ENCODE data around the gene RALGAPA2.
A peak's percentile ranks its signal among the peaks of the same experiment; 100 is the strongest.

RALGAPA2 gene

GRCh38 chr20:20393207-20394120, 319.0 kb downstream of the RALGAPA2 start:
- DNase-seq: no peak

GRCh38 chr20:20391766-20392165, 320.7 kb downstream of the RALGAPA2 start:
- no peak for DNase-seq

DNA sequence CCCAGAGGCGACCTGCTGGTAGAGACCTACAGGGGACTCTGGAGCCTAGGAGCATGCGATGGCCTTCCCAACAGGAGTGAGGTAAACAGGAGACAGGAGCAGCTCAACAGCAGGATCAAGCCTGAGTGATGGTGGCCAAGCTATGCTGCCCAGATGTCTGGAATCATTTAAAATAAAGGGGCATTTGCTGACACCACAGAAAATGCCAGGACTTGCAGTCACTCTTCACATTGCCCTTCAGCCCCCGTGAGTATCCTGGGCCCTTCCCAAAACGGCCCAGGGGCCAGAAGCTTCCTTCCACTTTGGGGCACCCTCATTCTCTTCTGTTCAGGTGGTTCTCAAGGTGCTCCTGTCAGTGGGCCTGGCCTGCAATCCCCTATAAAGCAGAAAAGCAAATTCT, 321.3 kb downstream of the RALGAPA2 start:
- no peak for DNase-seq

- DNase-seq: no peak
Measured at GRCh38 chr20:20390393-20390792, 322.1 kb downstream of the RALGAPA2 start.

DNA sequence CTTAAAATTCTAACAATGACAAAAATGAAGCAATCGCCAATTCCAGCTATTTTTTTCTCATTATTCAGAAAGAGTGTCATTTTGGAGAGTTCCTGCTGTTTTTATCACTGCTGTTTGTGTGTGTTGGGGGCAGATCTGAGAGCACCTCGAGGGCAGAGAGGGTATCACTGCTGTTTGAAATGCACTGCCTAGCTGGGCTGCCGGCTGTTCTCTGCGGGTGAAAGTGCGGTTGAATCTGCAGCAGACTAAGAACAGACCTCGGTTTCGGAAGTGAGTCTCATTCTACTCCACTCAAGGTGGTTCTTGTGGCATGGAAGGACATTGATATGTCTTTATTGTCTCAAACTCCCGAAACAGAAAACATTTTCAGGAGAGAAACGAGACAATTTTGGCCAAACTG, 326.3 kb downstream of the RALGAPA2 start:
- DNase-seq: no peak

- DNase-seq: no peak
Measured at GRCh38 chr20:20375862-20376261, 336.6 kb downstream of the RALGAPA2 start.

DNA sequence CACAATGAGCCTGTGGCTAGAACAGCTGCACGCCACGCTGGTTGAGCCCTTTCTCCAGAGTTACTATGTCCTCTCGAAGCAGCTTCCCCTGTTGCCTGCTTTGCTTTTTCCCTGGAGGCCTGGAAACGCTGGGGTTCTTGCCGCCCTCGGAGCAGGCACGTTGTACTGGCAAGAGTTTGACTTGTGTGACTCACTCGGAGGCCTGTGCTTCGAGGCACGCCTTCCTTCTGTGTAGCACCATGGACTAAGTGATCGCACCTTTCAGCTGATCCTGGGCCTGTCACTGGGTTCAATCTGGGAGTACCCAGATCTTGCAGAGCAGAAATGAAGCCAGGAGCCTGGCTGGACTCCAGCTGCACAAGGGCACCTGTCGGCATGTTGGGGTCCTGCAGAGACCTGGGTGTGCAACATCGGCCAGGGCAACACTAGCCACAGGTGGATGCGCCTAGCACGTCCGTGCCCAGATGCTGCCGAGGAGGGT, 339.3 kb downstream of the RALGAPA2 start:
- DNase-seq: no peak

- DNase-seq: no peak
Measured at GRCh38 chr20:20371681-20372080, 340.8 kb downstream of the RALGAPA2 start.

DNA sequence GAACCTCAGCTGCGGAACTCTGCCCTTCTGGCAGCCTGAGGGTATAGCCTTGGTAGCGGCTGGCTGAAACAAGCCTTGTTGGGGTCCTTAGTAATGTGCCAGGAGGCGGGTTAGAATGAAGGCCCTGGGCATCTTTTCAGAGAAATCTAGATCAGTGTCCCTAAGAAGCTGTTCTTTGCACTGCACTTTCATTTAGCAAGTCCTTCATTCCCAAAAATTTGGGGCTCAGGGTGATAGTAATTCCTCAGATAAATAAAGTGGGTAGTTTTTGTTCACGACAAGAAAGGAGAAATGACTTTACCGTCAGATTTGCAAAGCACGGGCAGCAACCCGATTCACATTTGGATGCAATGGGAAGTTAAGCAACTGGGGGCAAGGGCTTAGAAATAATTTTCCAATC, 341.4 kb downstream of the RALGAPA2 start:
- no peak for DNase-seq

- no peak for DNase-seq
Measured at GRCh38 chr20:20370094-20370575, 342.3 kb downstream of the RALGAPA2 start.

DNA sequence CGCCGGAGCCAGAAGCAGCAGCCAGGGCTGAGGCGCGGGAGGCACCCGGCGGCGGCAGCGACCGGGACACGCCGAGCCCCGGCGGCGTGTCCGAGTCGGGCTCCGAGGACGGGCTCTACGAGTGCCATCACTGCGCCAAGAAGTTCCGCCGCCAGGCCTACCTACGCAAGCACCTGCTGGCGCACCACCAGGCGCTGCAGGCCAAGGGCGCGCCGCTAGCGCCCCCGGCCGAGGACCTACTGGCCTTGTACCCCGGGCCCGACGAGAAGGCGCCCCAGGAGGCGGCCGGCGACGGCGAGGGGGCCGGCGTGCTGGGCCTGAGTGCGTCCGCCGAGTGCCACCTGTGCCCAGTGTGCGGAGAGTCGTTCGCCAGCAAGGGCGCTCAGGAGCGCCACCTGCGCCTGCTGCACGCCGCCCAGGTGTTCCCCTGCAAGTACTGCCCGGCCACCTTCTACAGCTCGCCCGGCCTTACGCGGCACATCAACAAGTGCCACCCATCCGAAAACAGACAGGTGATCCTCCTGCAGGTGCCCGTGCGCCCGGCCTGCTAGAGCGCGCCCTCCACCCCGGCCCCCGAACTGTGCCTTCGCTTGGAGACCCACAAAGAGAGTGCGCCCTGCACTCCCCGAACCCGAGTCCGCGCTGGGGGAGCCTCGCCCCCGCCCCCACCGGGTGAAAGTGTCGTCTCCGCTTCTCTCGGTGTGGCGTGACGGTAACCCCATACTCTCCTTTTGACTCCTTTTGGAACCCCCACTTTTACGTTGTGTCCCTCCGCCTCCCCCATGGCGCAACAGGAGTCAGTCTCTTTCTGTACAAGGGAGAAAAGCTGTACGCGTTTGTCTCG, 343.0 kb downstream of the RALGAPA2 start:
- DNase-seq: peak; percentile 58 to 68

GRCh38 chr20:20368418-20369249, 343.8 kb downstream of the RALGAPA2 start:
- DNase-seq: peak; percentile 47 to 61

DNA sequence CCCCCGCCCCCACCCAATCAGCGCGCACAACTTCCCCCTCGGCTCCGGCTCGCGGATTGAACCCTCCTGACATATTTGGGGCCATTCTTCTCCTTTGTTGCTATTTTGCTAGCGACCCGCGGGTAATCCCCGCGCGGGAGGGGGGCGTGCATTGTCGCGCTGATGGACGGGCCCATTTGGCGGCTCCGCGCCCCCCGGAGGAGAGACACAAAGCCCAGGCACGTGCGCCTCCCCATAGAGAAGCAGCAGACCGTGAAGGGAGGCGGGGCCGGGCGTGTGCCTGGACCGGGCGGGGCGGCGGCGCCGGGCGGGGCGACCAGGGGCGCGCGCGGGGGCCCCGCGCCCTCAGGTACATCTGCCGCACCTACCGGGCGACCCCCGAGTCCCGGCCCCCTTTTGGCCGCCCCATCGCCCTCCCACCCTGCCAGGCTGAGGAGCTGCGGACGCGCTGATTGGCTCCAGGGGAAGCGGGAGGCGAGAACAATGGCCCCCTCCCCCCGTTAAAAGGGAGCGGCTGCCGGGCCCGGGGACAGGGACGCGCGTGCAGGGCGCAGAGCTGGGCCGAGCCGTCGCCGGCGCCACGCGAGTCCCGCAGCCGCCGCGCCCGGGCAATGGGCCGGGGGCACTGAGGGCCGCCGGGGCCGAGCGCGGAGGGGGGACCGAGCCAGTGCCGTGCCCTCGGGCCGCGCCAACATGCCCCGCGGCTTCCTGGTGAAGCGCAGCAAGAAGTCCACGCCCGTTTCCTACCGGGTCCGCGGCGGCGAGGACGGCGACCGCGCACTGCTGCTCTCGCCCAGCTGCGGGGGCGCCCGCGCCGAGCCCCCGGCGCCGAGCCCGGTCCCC, 344.6 kb downstream of the RALGAPA2 start, which contains the start of gene INSM1:
Gene INSM1 (plus strand): TSS at position 530 of the 843 bp plus-strand sequence. CDS start 164 bp downstream, at position 694.
- peak; percentile 61 to 63 for DNase-seq

DNA sequence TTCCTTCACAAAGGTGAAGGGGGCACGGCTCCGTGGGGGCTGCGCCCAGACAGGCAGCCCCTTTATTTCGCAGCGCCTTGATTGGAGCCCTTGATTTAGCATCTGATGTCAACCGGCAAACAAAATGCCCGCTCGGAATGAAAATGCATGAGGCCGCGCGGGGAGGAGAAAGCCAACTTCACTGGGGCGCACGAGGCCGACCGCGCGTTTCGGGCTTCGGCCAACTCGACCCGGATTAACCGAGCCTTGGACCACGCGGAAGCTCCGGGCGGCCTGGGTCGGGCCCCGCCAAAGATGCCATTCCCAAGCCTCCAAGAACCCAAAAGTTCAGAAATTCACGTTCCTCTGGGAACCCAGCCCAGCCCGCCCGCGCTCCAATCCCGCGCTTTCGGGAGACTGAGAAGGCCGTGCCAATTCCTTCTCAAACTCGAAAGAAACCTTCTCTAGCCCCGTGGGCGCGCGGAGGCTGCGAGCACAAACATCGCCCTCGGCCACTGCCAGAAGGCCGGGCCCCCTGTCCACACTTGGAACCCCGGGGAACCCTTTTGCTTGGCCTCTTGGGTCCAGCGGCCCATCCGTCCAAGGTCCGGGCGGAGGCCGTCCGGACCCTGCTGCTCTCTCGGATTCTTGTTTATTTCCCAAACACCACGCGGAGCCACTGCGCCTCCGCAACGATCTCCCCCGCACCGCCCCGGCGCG, 345.4 kb downstream of the RALGAPA2 start:
- peak; percentile 36 to 47 for DNase-seq

DNA sequence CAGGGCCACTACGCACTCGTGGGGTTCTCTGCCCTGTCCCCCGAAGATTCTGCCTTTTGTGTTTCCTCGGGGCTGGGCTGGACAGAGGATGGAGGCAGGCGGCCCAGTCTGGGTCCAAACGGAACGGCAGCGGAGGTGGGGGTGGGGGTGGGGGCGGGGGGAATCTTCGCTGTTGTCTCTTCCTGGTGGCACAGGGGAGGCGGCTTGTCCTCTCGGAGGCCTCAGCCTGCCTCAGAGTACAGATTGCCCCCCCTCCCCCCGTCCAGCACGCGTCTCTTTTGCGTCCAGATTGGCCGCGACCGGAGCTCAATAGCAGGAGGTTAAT, 345.9 kb downstream of the RALGAPA2 start:
- no peak for DNase-seq

DNA sequence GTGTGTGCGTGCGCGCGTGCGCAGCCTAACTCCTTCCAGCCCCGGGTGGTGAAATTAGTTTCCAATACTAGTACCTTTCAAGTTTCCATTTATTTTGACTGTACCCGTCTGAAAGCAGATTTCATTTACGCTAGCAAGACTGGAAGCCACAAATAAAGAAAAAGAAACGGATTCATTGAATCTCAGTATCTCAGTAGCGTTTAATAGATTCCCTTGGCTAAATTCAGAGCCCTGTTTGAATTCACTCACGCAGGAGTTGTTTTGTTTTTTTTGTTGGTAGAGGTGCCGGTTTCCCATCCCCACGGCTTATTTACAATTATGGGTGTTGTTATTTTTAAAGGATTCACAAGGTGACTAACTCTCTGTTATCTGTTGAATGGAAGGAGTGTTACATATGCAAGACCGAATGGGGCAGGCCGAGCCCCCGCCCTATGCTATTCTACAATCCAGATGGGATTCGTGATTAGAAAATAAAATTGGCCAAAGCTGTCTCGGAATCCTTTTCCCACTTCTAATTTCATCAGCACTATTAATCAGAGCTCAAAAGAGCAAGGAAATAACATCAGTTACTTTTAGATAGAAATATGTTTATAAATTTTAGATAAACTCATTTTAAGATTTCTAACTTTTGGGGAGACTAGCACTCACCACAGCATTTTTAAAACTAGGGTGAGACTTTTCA, 346.8 kb downstream of the RALGAPA2 start:
- no peak for DNase-seq

DNA sequence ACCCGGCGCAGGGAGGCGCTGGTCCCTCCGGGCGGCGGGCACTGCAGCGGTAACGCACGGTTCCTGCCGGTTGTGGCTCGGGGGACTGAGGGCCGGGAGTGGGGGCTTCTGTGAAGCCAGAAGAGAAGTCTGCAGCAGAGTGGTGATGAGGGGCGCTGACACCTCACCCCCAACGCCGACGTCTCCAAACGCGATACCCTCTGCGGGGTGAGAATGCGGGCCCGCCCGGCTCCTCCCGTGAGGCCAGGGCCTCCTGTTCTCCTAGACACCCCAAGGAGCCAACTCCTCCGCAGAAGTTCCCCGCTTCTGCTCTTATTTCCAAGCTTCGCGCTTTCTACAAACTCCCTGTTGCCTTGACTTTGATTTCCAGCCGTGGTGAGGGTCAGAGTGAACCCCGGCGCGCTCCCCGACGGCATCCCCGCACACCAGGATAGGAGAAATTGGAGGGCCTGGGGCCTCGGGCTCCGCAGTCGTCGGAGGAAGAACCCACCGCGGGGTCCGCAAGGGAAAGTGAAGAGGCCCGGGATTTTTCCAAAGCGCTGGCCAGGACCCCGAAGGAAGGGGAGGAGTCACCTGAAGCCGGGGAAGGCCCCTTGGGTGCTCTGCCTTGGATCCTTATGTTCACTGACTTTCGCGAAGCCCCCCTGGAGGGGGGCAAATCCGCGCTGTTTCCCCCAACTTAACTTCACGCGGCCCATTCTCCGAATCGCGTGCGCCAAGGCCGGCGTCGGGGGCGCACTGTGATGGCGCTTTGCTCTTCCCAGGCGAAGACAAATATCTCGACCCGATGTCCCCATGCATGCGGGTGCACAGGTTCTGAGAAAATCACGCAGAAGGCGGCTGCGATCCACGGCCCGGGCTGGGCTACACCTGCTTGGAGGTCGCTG, 347.6 kb downstream of the RALGAPA2 start:
- peak; percentile 39 to 51 for DNase-seq

DNA sequence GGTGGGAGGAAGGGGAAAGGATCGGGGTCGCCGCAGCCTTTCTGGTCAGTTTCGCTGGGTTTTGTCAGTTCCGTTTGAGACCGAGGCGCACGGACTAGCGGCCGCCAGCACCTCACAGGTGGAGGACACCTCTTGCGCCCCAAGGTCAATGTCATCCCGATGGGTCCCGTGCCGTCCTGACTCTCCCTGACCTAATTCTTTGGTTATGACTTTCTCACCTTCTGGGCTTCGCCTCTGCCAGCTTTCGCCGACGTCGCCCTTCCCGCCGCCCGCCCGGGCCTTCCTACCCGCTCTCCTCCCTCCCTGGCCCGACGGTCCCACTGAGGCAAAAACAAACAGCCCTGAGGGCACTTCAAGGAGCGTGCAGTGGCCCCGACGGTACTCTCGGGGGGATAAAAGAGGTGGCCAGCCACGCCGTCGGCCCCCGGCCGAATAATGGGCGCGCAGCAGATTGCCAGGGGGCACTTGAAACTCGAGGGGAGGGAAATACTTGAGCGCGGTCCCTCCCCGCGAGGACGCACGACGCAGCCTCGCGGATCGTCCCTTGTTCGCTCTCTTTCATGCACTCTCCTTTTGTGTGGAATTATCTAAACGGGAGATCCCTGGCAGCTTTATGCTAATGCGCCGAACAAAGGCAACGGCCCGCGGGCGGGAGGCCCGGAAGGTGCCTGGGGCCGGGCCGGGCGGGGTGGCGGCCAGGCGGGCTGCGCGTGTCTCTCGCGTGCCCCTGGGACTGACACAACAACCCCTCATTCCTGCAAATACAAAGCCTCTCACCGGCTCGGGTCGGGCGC, 348.4 kb downstream of the RALGAPA2 start:
- peak; percentile 51 to 52 for DNase-seq
